ENCODE data around the gene MAVS.

DNA sequence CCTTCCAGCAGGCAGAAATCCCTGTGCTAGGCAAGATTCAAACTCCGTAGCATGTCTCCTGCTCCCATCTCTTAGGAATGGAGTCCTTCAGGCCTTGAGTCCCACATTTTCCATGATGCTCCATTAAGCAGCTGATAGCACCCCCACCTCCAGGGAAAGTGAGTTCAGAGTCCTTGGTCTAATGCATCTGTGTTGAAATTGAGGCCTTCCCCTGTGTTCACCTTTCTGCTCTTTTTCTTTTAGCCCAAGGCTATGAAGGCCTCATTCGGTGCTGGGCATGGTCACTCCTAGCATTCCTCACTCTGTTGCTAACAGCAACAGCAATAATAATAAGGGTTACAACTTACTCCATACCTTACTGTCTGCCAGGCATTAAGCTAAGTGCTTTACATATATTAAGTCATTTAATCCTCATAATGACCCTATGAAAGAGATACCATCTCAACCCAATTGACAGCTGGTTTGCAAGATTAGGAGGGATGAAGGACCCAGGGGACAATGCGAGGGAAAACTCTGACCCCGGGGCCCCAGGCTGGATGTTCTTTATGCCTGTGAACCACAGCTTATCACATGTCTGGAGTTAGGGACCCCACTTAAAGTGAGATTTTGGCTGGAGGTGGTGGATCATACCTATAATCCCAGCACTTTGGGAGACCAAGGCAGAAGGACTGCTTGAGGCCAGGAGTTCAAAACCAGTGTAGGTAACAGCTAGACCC, 25.1 kb downstream of the MAVS start:
- no peak for TF ChIP-seq EZH2 (IDR thresholded peaks at IDR 0.05; ENCODE audit: borderline replicate concordance)
- TF ChIP-seq CTCF (IDR thresholded peaks at IDR 0.05; ENCODE audit: poor library complexity): no peak

Measured in hepatocyte (in vitro differentiated cells).